ENCODE results near the gene PDE2A.

Gene PDE2A

DNA sequence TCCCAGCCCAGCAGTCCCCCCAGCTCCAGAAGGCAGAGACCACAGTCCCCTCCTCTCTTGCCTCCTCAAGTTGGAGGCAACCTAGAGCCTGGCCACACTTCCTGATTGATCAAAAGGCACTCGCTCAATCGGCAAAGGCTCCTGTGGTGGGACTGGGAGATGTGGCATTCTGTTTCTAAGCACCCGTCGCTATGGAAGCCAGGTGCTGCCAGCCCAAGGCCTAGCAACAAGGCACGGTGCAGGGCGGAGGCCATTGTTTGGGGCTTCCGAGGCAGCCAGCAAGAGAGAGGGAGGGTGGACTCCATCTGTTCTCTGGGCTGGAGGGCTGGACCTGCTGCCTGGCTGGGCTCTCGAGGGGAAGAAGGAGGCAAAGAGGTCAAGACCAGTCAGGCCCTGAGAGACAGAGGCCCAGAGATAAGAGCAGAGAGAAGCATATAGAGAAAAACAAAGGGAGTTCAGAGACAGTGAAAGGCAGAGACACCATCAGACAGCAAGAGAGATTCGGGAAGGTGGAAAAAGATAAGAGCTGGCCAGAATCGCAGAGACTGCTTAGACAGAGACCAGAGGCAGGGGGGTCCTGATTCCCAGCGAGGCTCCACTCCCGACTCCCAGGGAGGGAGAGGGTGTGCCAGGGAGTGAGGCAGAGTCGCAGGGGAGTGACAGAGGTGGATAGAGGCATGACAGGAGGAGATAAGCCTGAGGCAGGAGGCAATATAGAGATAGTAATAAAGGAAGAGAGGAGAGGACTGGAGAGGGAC is 21.2 kb downstream of the PDE2A start:
- in situ Hi-C loops (cut with HindIII; ENCODE audit: low pct_ligation_motif_present, low sequenced_read_pairs): no loop called here
- Histone ChIP-seq H3K36me3 (replicated peaks) (no peaks in the 10 kb centered on the region), H3K4me3 (ENCODE audit: low read depth, low read length) (no peak overlapping the region), H3K27me3 (replicated peaks) (no peaks in the 10 kb centered on the region), H3K27ac (no peak overlapping the region)
- TF ChIP-seq, protein P1, sequence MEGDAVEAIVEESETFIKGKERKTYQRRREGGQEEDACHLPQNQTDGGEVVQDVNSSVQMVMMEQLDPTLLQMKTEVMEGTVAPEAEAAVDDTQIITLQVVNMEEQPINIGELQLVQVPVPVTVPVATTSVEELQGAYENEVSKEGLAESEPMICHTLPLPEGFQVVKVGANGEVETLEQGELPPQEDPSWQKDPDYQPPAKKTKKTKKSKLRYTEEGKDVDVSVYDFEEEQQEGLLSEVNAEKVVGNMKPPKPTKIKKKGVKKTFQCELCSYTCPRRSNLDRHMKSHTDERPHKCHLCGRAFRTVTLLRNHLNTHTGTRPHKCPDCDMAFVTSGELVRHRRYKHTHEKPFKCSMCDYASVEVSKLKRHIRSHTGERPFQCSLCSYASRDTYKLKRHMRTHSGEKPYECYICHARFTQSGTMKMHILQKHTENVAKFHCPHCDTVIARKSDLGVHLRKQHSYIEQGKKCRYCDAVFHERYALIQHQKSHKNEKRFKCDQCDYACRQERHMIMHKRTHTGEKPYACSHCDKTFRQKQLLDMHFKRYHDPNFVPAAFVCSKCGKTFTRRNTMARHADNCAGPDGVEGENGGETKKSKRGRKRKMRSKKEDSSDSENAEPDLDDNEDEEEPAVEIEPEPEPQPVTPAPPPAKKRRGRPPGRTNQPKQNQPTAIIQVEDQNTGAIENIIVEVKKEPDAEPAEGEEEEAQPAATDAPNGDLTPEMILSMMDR (IDR thresholded peaks at IDR 0.05; ENCODE audit: low read depth, low read length, missing control alignments): no peak
- DNase-seq: no peak

DNA sequence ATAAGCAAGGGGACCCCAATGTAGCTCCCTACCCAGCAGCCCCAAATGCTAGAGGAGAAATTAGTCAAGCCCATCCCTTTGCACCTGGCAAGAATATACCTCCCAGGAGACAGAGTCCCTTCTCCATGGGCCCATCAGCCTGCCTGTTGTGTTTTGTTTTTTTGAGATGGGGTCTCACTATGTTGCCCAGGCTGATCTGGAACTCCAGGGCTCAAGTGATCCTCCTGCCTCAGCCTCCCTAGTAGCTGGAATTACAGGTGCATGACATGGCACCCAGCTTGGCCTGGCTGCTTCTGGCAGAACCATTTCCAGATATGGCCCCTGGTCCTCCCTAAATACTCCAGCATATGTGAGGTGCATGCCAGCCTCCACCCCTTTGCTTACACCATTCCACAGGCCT is 22.1 kb downstream of the PDE2A start:
- Histone ChIP-seq H3K36me3 (replicated peaks) (no peaks in the 10 kb centered on the region), H3K4me3 (ENCODE audit: low read depth, low read length) (no peak overlapping the region), H3K27ac (no peak overlapping the region), H3K27me3 (replicated peaks) (no peaks in the 10 kb centered on the region)
- no peak for DNase-seq
- in situ Hi-C loops (cut with HindIII; ENCODE audit: low pct_ligation_motif_present, low sequenced_read_pairs): no loop called here
- TF ChIP-seq, protein P1 (IDR thresholded peaks at IDR 0.05; ENCODE audit: low read depth, low read length, missing control alignments): no peak

DNA sequence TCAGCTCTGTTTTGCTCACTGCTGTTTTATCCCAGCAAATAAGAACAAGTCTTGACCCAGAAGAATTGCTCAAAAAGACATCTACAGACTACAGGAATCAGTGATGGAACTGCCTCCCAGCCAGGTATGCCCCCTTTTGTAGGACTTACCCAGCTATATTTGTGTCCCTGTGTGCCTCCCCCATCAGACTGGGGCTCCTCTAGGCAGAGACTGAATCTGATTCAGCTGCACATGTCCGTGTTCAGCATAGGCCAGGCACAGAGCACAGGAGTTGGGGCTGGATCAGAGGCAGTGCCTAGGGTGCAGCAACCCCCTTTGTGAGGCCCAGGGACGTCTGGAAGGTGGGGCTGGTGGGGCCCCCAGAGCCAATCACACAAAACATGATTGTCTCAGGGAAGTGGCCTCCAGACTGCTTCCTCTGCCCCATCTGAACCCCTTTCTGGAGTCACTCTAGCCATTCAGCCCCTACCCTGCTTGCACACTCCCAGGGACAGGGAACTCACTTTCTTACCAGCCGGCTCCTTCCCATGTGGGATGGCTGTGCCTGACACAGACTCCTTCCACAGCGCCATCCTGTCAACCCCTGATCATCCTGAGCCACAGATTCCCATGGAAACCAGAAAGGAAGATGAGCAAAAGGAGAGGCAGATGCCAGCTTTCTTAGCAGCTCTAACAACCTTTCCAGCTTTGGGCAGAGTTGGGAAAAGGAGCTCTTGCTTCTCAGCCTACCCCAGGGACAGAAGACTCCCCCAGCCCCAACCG is 24.8 kb downstream of the PDE2A start:
- Histone ChIP-seq H3K4me3 (ENCODE audit: low read depth, low read length) (no peak overlapping the region), H3K36me3 (replicated peaks) (no peaks in the 10 kb centered on the region), H3K27me3 (replicated peaks) (no peaks in the 10 kb centered on the region), H3K27ac (no peak overlapping the region)
- TF ChIP-seq, protein P1 (IDR thresholded peaks at IDR 0.05; ENCODE audit: low read depth, low read length, missing control alignments): no peak
- DNase-seq: no peak
- in situ Hi-C loops (cut with HindIII; ENCODE audit: low pct_ligation_motif_present, low sequenced_read_pairs): no loop called here

DNA sequence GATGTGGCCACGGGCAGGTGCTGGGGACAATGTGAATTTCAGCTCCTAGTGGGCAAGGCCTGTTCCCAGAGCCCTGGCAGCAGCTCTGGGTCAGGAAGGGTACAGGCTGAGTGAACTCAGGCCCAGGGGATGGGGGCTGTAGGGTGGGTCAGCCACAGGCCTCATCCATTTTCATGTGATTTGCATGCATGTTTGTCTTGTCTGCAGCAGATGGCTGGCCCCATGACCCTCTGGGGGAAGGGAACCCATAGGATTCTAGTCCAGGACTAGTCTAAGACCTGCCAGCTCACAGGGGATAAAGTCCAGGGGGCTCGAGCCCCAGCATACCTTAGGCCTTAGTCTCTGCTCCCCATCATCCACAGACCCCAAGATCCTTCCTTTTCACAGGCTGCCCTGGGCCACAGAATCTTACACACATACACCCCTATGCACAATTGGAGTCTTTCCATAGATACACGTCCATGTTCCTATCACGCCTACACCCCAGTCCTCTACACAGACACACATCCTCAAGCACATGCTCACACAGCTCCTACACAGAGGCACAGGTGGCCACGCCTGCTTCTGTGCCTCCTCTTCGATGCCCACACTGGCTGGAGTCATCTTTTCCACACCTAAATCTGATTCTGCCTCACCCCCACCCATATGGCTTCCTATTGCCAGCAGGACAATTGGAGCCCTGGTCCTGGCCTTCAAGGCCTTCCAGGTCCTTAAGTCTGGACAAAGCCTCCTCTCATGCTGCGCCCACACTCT is 25.7 kb downstream of the PDE2A start:
- DNase-seq: no peak
- TF ChIP-seq, protein P1 (IDR thresholded peaks at IDR 0.05; ENCODE audit: low read depth, low read length, missing control alignments): no peak
- Histone ChIP-seq H3K4me3 (ENCODE audit: low read depth, low read length) (no peak overlapping the region), H3K27ac (no peak overlapping the region), H3K27me3 (replicated peaks) (no peaks in the 10 kb centered on the region), H3K36me3 (replicated peaks) (no peaks in the 10 kb centered on the region)
- in situ Hi-C loops (cut with HindIII; ENCODE audit: low pct_ligation_motif_present, low sequenced_read_pairs): no loop called here

DNA sequence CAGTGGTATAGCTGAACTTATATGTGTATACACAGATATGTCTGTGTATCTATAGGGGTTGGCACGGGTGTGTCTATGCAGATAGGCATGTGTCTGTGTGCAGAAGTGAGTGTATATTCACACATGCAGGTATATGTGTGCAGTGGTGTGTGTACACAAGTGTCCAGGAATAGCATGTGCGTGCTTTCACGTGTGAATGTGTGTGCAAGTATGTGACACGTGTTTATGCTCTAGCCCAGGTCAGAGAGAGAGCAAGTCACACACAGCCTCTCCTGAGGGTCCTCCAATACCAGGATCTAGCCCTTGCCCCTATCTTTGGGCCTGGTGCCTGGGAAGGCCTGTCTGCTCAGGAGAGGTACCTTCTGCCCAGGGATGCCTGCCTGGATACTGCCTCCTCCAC is 26.3 kb downstream of the PDE2A start:
- in situ Hi-C loops (cut with HindIII; ENCODE audit: low pct_ligation_motif_present, low sequenced_read_pairs): no loop called here
- TF ChIP-seq, protein P1 (IDR thresholded peaks at IDR 0.05; ENCODE audit: low read depth, low read length, missing control alignments): no peak
- Histone ChIP-seq H3K36me3 (replicated peaks) (no peaks in the 10 kb centered on the region), H3K4me3 (ENCODE audit: low read depth, low read length) (no peak overlapping the region), H3K27me3 (replicated peaks) (no peaks in the 10 kb centered on the region), H3K27ac (no peak overlapping the region)
- DNase-seq: no peak

Measured in brain microvascular endothelial cell (primary cell).